A549 (cell line): ENCODE data around the gene FAM3C. TPM values are rescaled to one million over a fixed set of nuclear protein-coding genes. Genes with fewer than 3 reads are reported as not detected.

ENCODE experiments used
- ATAC-seq, 2 experiments: fragments of 200-7000 bp in 1 of 2; fragments of >200 bp in 1 of 2; cut with Nextera tagmentation in 1 of 2; cut with Tn5 transposase in 1 of 2; 3 replicates each; pipeline versions ENCODE4 v1.8.0 to v1.9.1; 2018 to 2020; ENCODE audit warnings: mild to moderate bottlenecking in 1 of 2, moderate library complexity in 1 of 2
- CTCF ChIA-PET: fragments of 300-600 bp; sonication (Branson Sonifier 250); formaldehyde crosslinking; extraction: SDS; loops from one replicate; lab custom pipeline; 2021; ENCODE audit warnings: antibody characterized with exemption, inconsistent platforms; lab: Yijun Ruan, JAX
- POLR2A ChIA-PET: fragments of 350-600 bp; formaldehyde crosslinking; extraction: SDS; loops from one replicate; lab custom pipeline; 2021; ENCODE audit warnings: antibody characterized with exemption, inconsistent platforms; lab: Yijun Ruan, JAX
- DNase-seq, 2 experiments: peaks; one replicate each; pipeline versions ENCODE4 v3.0.0 to v3.0.0-alpha.2; 2011 to 2016; ENCODE audit warnings: low read depth in 1 of 2, low spot score in 1 of 2
- FAIRE-seq: peaks from 2 replicates; lab custom pipeline; 2011; peaks lifted over from hg19 to GRCh38; lab: Jason Lieb, UNC
- H3K27ac ChIP-seq, 2 experiments: fragments of >200 bp; sonication (Bioruptor Twin); formaldehyde crosslinking; 3 replicates each; pipeline ENCODE4 v1.5.1; 2016 to 2017
- H3K4me1 ChIP-seq: fragments of >200 bp; sonication (Bioruptor Twin); formaldehyde crosslinking; 3 replicates; pipeline ENCODE4 v1.6.1; 2016
- H3K4me2 ChIP-seq: fragments of >200 bp; sonication (Bioruptor Twin); formaldehyde crosslinking; 3 replicates; pipeline ENCODE4 v1.6.1; 2016
- H3K4me3 ChIP-seq: fragments of >200 bp; sonication (Bioruptor Twin); formaldehyde crosslinking; 3 replicates; pipeline ENCODE4 v1.5.1; 2016
- H3K9me3 ChIP-seq: fragments of >200 bp; sonication (Bioruptor Twin); formaldehyde crosslinking; 3 replicates; pipeline ENCODE4 v1.6.1; 2016
- CBX2 ChIP-seq: fragments of 200-600 bp; sonication (generic); IDR thresholded peaks from 2 replicates; pipeline ENCODE4 v1.6.1; 2016; ENCODE audit warnings: low read depth, mild to moderate bottlenecking, borderline replicate concordance
- EP300 ChIP-seq, 2 experiments: fragments of >200 bp; sonication (Bioruptor Twin); formaldehyde crosslinking; IDR thresholded peaks; 2 replicates in 1 of 2; 3 replicates in 1 of 2; pipeline ENCODE4 v1.6.1; 2016 to 2017
- HOXA7 ChIP-seq: fragments of 250-450 bp; sonication (Bioruptor Pico); IDR thresholded peaks from 2 replicates; pipeline ENCODE4 v1.5.0; 2020; ENCODE audit warnings: mild to moderate bottlenecking, moderate library complexity
- JUN ChIP-seq, 2 experiments: fragments of >200 bp; sonication (Bioruptor Twin); formaldehyde crosslinking; IDR thresholded peaks; 2 replicates in 1 of 2; 3 replicates in 1 of 2; pipeline ENCODE4 v1.6.1; 2016 to 2017
- MAFK ChIP-seq: fragments of 450-650 bp; IDR thresholded peaks from 2 replicates; pipeline ENCODE4 v1.6.1; 2014; ENCODE audit not compliant: partially characterized antibody
- POLR2AphosphoS2 ChIP-seq: conservative IDR thresholded peaks from 2 replicates; pipeline ENCODE4 v1.6.1; 2012; ENCODE audit warnings: low read length, improper control_type of control experiment, inconsistent platforms
- RAD21 ChIP-seq, 2 experiments: fragments of >200 bp in 1 of 2; sonication (Bioruptor Twin) in 1 of 2; formaldehyde crosslinking in 1 of 2; IDR thresholded peaks in 1 of 2; conservative IDR thresholded peaks in 1 of 2; 2 replicates in 1 of 2; 3 replicates in 1 of 2; pipeline ENCODE4 v1.6.1; 2012 to 2018; ENCODE audit warnings: inconsistent platforms in 1 of 2
- RARB ChIP-seq: fragments of 250-450 bp; sonication (Bioruptor Pico); IDR thresholded peaks from 2 replicates; pipeline ENCODE4 v1.8.0; 2021; ENCODE audit warnings: mild to moderate bottlenecking, moderate library complexity
- SREBF2 ChIP-seq: fragments of 450-650 bp; IDR thresholded peaks from 2 replicates; pipeline ENCODE4 v1.6.1; 2014; ENCODE audit warnings: mild to moderate bottlenecking, moderate library complexity
- WGBS: methylation state at CpG from one replicate; pipeline ENCODE4 v1.1.6; 2017; ENCODE audit errors: missing lambda C conversion rate; 5-methylcytosine and 5-hydroxymethylcytosine counted together
- polyA plus RNA-seq, 4 experiments: library from polyadenylated mRNA; depleted of rRNA in 3 of 4; stranded (reverse); fragments of >200 nt; fragmentation: RNase III in 1 of 4; extraction: RNeasy Plus Mini Kit Qiagen cat#74134 plus additional on column Dnase treatment in 1 of 4; gene quantifications; 2 replicates in 3 of 4; 3 replicates in 1 of 4; pipeline ENCODE4 v1.2.3, GENCODE V29; 2011 to 2017
- TF ChIP-seq, protein P1 (sequence below): fragments of 200-600 bp; sonication (generic); IDR thresholded peaks from 2 replicates; pipeline ENCODE4 v1.6.1; 2016; ENCODE audit warnings: antibody characterized with exemption, mild to moderate bottlenecking, moderate library complexity
- TF ChIP-seq, protein P2 (sequence below): IDR thresholded peaks from 2 replicates; pipeline ENCODE4 v1.6.1; 2012; ENCODE audit warnings: low read depth, borderline replicate concordance
- TF ChIP-seq, protein P3 (sequence below): fragments of >200 bp; sonication (Bioruptor Twin); formaldehyde crosslinking; IDR thresholded peaks from 3 replicates; pipeline ENCODE4 v1.5.1; 2016
- TF ChIP-seq, protein P4 (sequence below): fragments of >200 bp; sonication (Bioruptor Twin); formaldehyde crosslinking; IDR thresholded peaks from 3 replicates; pipeline ENCODE4 v1.6.1; 2016

The FAM3C gene
- polyA plus RNA-seq, 2 of the 4 experiments (the other 2 are of a cell fraction): 29.4 to 46.4 TPM

DNA sequence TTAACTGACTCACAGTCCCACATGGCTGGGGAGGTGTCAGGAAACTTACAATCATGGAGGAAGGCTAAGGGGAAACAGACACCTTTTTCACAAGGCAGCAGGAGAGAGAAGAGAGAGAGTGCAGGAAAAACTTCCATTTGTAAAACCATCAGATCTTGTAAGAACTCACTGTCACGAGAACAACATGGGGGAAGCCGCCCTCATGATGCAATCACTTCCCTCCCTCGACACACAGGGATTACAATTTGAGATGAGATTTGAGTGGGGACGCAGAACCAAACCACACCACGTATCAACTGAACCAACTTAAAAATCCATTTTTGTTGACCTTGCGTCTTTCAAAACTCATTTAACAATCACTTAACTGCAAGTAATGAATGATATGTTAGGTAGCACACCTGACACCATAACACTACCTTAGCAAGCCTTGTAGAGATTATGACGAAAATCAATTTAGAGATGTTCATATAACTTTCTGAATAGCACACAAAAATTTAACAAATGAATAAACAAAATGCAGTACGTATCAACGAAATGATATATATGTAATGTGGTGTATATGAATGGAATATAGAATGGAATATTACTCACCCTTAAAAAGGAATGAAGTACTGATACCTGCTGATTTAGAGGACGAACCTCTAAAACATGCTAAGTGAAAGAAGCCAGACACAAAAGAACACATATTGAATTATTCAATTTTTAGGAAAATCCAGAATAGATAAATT, 3.7 kb downstream of the FAM3C start:
- peak; percentile 28 for TF ChIP-seq MAFK
- TF ChIP-seq CBX2: no peak
- TF ChIP-seq EP300 (IDR thresholded peaks at IDR 0.05): no peak
- TF ChIP-seq, all 56 proteins: peak for 1
- CTCF ChIA-PET: interaction anchor here (0.7 kb wide), 1 partner anchor 26 kb away, joined by 3 read pairs; no protein-coding TSS in a partner anchor
- no peak overlapping the region for H3K27ac ChIP-seq
- POLR2A ChIA-PET: no interaction called here
- no peaks in the 10 kb centered on the region for H3K9me3 ChIP-seq
- ATAC-seq (no peak), DNase-seq (no peak), FAIRE-seq (no peak)
- H3K4me2 ChIP-seq: no peak overlapping the region
- no peak overlapping the region for H3K4me3 ChIP-seq
- 93% methylated on average over 10 of the region's 10 CpGs for WGBS
- peaks cover 17% of the 10 kb centered on the region for H3K4me1 ChIP-seq

DNA sequence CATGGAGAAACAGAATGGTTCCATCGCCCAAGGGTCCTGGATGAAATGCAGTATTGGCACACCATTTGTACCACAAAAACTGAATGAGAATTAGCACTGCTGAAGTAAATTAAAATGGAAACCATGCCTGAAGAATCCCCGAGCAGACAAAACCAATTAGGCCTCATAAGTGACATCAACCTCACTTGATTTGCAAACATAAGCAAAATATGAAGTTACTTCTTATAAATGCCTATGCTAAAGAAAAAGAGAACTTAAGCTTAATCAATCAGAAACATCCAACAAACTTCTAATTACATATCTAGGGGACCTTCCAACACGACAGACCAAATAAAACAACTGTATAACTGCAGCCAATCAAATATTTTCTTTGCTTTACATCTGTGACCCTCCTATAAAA, 4.4 kb downstream of the FAM3C start:
- Histone ChIP-seq H3K4me3 (no peak overlapping the region), H3K27ac (no peak overlapping the region), H3K9me3 (no peaks in the 10 kb centered on the region), H3K4me1 (peaks cover 9% of the 10 kb centered on the region), H3K4me2 (no peak overlapping the region)
- ChIA-PET POLR2A (no interaction called here), CTCF (interaction anchor here (0.7 kb wide), 1 partner anchor 25 kb away, joined by 3 read pairs; no protein-coding TSS in a partner anchor)
- FAIRE-seq (no peak), ATAC-seq (no peak), DNase-seq (no peak)
- WGBS: 62% methylated on average over 3 of the region's 3 CpGs
- TF ChIP-seq CBX2: no peak
- TF ChIP-seq, protein P1, sequence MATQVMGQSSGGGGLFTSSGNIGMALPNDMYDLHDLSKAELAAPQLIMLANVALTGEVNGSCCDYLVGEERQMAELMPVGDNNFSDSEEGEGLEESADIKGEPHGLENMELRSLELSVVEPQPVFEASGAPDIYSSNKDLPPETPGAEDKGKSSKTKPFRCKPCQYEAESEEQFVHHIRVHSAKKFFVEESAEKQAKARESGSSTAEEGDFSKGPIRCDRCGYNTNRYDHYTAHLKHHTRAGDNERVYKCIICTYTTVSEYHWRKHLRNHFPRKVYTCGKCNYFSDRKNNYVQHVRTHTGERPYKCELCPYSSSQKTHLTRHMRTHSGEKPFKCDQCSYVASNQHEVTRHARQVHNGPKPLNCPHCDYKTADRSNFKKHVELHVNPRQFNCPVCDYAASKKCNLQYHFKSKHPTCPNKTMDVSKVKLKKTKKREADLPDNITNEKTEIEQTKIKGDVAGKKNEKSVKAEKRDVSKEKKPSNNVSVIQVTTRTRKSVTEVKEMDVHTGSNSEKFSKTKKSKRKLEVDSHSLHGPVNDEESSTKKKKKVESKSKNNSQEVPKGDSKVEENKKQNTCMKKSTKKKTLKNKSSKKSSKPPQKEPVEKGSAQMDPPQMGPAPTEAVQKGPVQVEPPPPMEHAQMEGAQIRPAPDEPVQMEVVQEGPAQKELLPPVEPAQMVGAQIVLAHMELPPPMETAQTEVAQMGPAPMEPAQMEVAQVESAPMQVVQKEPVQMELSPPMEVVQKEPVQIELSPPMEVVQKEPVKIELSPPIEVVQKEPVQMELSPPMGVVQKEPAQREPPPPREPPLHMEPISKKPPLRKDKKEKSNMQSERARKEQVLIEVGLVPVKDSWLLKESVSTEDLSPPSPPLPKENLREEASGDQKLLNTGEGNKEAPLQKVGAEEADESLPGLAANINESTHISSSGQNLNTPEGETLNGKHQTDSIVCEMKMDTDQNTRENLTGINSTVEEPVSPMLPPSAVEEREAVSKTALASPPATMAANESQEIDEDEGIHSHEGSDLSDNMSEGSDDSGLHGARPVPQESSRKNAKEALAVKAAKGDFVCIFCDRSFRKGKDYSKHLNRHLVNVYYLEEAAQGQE: no peak
- TF ChIP-seq SREBF2: no peak
- TF ChIP-seq, protein P2, sequence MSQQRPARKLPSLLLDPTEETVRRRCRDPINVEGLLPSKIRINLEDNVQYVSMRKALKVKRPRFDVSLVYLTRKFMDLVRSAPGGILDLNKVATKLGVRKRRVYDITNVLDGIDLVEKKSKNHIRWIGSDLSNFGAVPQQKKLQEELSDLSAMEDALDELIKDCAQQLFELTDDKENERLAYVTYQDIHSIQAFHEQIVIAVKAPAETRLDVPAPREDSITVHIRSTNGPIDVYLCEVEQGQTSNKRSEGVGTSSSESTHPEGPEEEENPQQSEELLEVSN: no peak
- TF ChIP-seq MAFK: peak; percentile 52
- TF ChIP-seq HOXA7 (CRISPR knock-in tag): no peak

DNA sequence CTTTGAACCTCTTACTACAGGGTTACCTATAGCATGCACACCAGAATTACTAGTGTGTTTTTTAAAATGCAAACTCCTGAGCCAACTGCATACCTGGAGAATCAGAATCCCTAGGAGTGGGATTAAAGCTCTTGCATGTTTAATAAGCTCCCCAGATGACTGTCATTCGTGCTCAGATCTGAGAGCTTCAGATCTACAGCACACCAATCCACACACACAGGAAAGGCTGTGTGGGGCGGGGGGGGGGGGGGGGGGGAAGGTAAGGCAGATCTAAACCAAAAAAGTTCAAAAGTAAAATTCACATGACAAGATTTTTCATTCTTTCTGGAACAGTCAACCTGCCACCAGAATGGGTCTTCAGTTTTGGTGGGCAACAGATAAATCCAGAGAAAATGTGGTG, 5.5 kb downstream of the FAM3C start:
- no peak overlapping the region for H3K27ac ChIP-seq
- no peak for FAIRE-seq
- TF ChIP-seq, protein P2: no peak
- TF ChIP-seq RARB (no peak), JUN (IDR thresholded peaks at IDR 0.05) (no peak), POLR2AphosphoS2 (no peak), HOXA7 (CRISPR knock-in tag) (no peak), RAD21 (conservative IDR thresholded peaks at IDR 0.05 in 1 of 2, IDR thresholded peaks at IDR 0.05 in 1 of 2) (no peak)
- TF ChIP-seq, protein P3, sequence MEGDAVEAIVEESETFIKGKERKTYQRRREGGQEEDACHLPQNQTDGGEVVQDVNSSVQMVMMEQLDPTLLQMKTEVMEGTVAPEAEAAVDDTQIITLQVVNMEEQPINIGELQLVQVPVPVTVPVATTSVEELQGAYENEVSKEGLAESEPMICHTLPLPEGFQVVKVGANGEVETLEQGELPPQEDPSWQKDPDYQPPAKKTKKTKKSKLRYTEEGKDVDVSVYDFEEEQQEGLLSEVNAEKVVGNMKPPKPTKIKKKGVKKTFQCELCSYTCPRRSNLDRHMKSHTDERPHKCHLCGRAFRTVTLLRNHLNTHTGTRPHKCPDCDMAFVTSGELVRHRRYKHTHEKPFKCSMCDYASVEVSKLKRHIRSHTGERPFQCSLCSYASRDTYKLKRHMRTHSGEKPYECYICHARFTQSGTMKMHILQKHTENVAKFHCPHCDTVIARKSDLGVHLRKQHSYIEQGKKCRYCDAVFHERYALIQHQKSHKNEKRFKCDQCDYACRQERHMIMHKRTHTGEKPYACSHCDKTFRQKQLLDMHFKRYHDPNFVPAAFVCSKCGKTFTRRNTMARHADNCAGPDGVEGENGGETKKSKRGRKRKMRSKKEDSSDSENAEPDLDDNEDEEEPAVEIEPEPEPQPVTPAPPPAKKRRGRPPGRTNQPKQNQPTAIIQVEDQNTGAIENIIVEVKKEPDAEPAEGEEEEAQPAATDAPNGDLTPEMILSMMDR: no peak
- TF ChIP-seq, protein P4, sequence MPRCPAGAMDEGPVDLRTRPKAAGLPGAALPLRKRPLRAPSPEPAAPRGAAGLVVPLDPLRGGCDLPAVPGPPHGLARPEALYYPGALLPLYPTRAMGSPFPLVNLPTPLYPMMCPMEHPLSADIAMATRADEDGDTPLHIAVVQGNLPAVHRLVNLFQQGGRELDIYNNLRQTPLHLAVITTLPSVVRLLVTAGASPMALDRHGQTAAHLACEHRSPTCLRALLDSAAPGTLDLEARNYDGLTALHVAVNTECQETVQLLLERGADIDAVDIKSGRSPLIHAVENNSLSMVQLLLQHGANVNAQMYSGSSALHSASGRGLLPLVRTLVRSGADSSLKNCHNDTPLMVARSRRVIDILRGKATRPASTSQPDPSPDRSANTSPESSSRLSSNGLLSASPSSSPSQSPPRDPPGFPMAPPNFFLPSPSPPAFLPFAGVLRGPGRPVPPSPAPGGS: no peak
- TF ChIP-seq, all 56 proteins: peak for 0
- DNase-seq: no peak
- WGBS: 43% methylated on average over 2 of the region's 2 CpGs
- ChIA-PET CTCF (no interaction called here), POLR2A (no interaction called here)
- Histone ChIP-seq H3K4me1 (peaks cover 8% of the 10 kb centered on the region), H3K9me3 (no peaks in the 10 kb centered on the region), H3K4me3 (no peak overlapping the region), H3K4me2 (no peak overlapping the region)
- ATAC-seq: no peak
